HepG2 (cell line): ENCODE data around the gene SMOC1. TPM values are rescaled to one million over a fixed set of nuclear protein-coding genes. Genes with fewer than 3 reads are reported as not detected.

Experiments used
- ASH2L ChIP-seq: fragments of 300-600, 200-600 bp; sonication (generic); IDR thresholded peaks from 2 replicates; pipeline ENCODE4 v1.7.0; 2017; ENCODE audit warnings: low read depth, mild to moderate bottlenecking, moderate library complexity, mixed read lengths, low read length; ENCODE audit not compliant: insufficient read length
- ATRX ChIP-seq: sonication (generic); formaldehyde crosslinking; IDR thresholded peaks from 2 replicates; pipeline ENCODE4 v1.4.0; 2020; ENCODE audit warnings: missing genetic modification reagents, borderline replicate concordance
- CBX5 ChIP-seq: sonication (generic); formaldehyde crosslinking; IDR thresholded peaks from 2 replicates; pipeline ENCODE4 v1.4.0; 2020; ENCODE audit warnings: missing genetic modification reagents, borderline replicate concordance
- HNF4G ChIP-seq, 2 experiments: sonication (generic) in 1 of 2; formaldehyde crosslinking in 1 of 2; IDR thresholded peaks; 2 replicates each; pipeline versions ENCODE4 v1.4.0 to v1.6.1; 2011 to 2020; ENCODE audit warnings: borderline replicate concordance in 2 of 2, low read depth in 2 of 2, mild to moderate bottlenecking in 2 of 2, low read length in 1 of 2, missing genetic modification reagents in 1 of 2, moderate library complexity in 1 of 2
- MED1 ChIP-seq: sonication (generic); formaldehyde crosslinking; IDR thresholded peaks from 2 replicates; pipeline ENCODE4 v1.4.0; 2020; ENCODE audit warnings: missing genetic modification reagents
- MTF1 ChIP-seq: sonication (generic); formaldehyde crosslinking; IDR thresholded peaks from 2 replicates; pipeline ENCODE4 v1.5.0; 2020; ENCODE audit warnings: missing genetic modification reagents
- NFKB2 ChIP-seq: sonication (generic); formaldehyde crosslinking; IDR thresholded peaks from 2 replicates; pipeline ENCODE4 v1.4.0; 2020; ENCODE audit warnings: missing genetic modification reagents, borderline replicate concordance
- PRPF4 ChIP-seq: fragments of 200-400 bp; formaldehyde crosslinking; IDR thresholded peaks from 2 replicates; pipeline ENCODE4 v1.6.1; 2016; ENCODE audit warnings: low read length, low read depth; ENCODE audit not compliant: poor library complexity, severe bottlenecking
- RARA ChIP-seq: IDR thresholded peaks from 2 replicates; pipeline ENCODE4 v1.6.1; 2016; ENCODE audit warnings: missing genetic modification reagents, missing compliant biosample characterization
- RXRB ChIP-seq: IDR thresholded peaks from 2 replicates; pipeline ENCODE4 v1.6.1; 2016; ENCODE audit warnings: borderline replicate concordance, missing genetic modification reagents, missing compliant biosample characterization
- SCMH1 ChIP-seq: sonication (generic); formaldehyde crosslinking; IDR thresholded peaks from 2 replicates; pipeline ENCODE4 v1.9.0; 2021; ENCODE audit warnings: missing genetic modification reagents, mild to moderate bottlenecking, borderline replicate concordance
- SP140L ChIP-seq: sonication (generic); formaldehyde crosslinking; IDR thresholded peaks from 2 replicates; pipeline ENCODE4 v1.4.0; 2020; ENCODE audit warnings: missing genetic modification reagents, borderline replicate concordance
- SRF ChIP-seq: IDR thresholded peaks from 2 replicates; pipeline ENCODE4 v1.6.1; 2011; ENCODE audit warnings: mild to moderate bottlenecking, low read depth, low read length, moderate library complexity
- TARDBP ChIP-seq: sonication (generic); formaldehyde crosslinking; IDR thresholded peaks from 2 replicates; pipeline ENCODE4 v1.8.0; 2022; ENCODE audit warnings: mild to moderate bottlenecking, missing genetic modification reagents
- TBX2 ChIP-seq: sonication (generic); formaldehyde crosslinking; IDR thresholded peaks from 2 replicates; pipeline ENCODE4 v1.5.0; 2020; ENCODE audit warnings: missing genetic modification reagents, mild to moderate bottlenecking, borderline replicate concordance
- TCF7 ChIP-seq: sonication (generic); IDR thresholded peaks from 2 replicates; pipeline ENCODE4 v1.6.1; 2016; ENCODE audit warnings: antibody characterized with exemption, low read depth
- ZFP41 ChIP-seq: sonication (generic); formaldehyde crosslinking; IDR thresholded peaks from 2 replicates; pipeline ENCODE4 v1.4.0; 2020; ENCODE audit warnings: mild to moderate bottlenecking, missing genetic modification reagents, borderline replicate concordance
- ZNF160 ChIP-seq: sonication (generic); formaldehyde crosslinking; IDR thresholded peaks from 2 replicates; pipeline ENCODE4 v1.8.0; 2022; ENCODE audit warnings: mild to moderate bottlenecking, inconsistent platforms, missing genetic modification reagents
- ZNF350 ChIP-seq: sonication (generic); formaldehyde crosslinking; IDR thresholded peaks from 2 replicates; pipeline ENCODE4 v1.4.0; 2020; ENCODE audit warnings: mild to moderate bottlenecking, low read depth, missing genetic modification reagents, borderline replicate concordance
- ZNF441 ChIP-seq: sonication (generic); formaldehyde crosslinking; IDR thresholded peaks from 2 replicates; pipeline ENCODE4 v1.7.0; 2021; ENCODE audit warnings: missing genetic modification reagents, borderline replicate concordance
- ZNF501 ChIP-seq: sonication (generic); formaldehyde crosslinking; IDR thresholded peaks from 2 replicates; pipeline ENCODE4 v1.5.1; 2020; ENCODE audit warnings: mild to moderate bottlenecking, moderate library complexity, missing genetic modification reagents
- ZNF558 ChIP-seq: sonication (generic); formaldehyde crosslinking; IDR thresholded peaks from 2 replicates; pipeline ENCODE4 v1.9.0; 2022; ENCODE audit warnings: mild to moderate bottlenecking, missing genetic modification reagents, borderline replicate concordance
- ZNF703 ChIP-seq: sonication (generic); formaldehyde crosslinking; IDR thresholded peaks from 2 replicates; pipeline ENCODE4 v1.5.1; 2020; ENCODE audit warnings: missing genetic modification reagents, mild to moderate bottlenecking, moderate library complexity, borderline replicate concordance
- ZNF766 ChIP-seq: sonication (generic); formaldehyde crosslinking; IDR thresholded peaks from 2 replicates; pipeline ENCODE4 v1.5.0; 2020; ENCODE audit warnings: missing genetic modification reagents, borderline replicate concordance
- ZSCAN29 ChIP-seq: sonication (generic); formaldehyde crosslinking; conservative IDR thresholded peaks from 2 replicates; pipeline ENCODE4 v1.4.0; 2020; ENCODE audit warnings: mild to moderate bottlenecking, missing genetic modification reagents
- polyA plus RNA-seq, 8 experiments: library from polyadenylated mRNA; depleted of rRNA in 3 of 8; stranded (reverse) in 7 of 8; unstranded in 1 of 8; fragments of >200 nt; fragmentation: Illumina TruSeq in 4 of 8; extraction: Trizol in 4 of 8; gene quantifications; 2 replicates each; pipeline versions ENCODE4 v1.2.1 to v1.2.3, GENCODE V29; 2011 to 2016; ENCODE audit warnings: low read depth in 4 of 8, missing spikeins in 1 of 8, mixed read lengths in 1 of 8; ENCODE audit not compliant: insufficient read depth in 1 of 8
- total RNA-seq, 5 experiments: library from RNA; depleted of rRNA; stranded (reverse); fragments of >200 nt; fragmentation: Illumina TruSeq; extraction: Trizol; gene quantifications; 2 replicates each; pipeline ENCODE4 v1.2.3, GENCODE V29; 2016; ENCODE audit warnings: low read depth in 1 of 5
- TF ChIP-seq, protein P1 (sequence below): sonication (generic); formaldehyde crosslinking; IDR thresholded peaks from 2 replicates; pipeline ENCODE4 v1.4.0; 2020; ENCODE audit warnings: missing genetic modification reagents
- TF ChIP-seq, protein P2 (sequence below): IDR thresholded peaks from 2 replicates; pipeline ENCODE4 v1.6.1; 2016; ENCODE audit warnings: low read depth
- TF ChIP-seq, protein P3 (sequence below): IDR thresholded peaks from 2 replicates; pipeline ENCODE4 v1.6.1; 2012; ENCODE audit warnings: inconsistent platforms

SMOC1 gene
- total and polyA plus RNA-seq, 2 of the 13 experiments (the other 11 are each of a cell fraction or from before 2014, with no cell fraction given): 17.8 to 35.6 TPM

DNA sequence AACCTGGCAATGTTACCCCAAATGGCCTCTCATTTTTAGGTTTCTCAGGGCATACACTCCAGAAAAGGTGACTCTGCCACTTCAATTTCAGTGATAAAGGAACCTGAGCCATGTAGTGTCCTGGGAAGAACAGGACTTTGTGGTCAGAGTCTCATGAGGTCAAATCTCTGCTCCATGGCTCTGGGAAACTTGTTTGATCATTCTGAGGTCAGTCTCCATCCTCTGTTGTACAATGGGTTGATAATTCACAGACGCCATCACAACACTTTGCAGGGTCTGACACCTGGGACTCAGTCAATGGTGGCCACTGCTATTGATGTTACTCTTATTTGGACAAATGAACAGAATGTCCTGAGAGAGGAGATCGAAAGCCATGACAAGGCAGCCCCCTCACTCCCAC, 31.1 kb upstream of the SMOC1 start (continued):
- TF ChIP-seq TBX2 (CRISPR knock-in tag): no peak
- no peak for TF ChIP-seq SP140L (CRISPR knock-in tag)
- TF ChIP-seq, protein P1, sequence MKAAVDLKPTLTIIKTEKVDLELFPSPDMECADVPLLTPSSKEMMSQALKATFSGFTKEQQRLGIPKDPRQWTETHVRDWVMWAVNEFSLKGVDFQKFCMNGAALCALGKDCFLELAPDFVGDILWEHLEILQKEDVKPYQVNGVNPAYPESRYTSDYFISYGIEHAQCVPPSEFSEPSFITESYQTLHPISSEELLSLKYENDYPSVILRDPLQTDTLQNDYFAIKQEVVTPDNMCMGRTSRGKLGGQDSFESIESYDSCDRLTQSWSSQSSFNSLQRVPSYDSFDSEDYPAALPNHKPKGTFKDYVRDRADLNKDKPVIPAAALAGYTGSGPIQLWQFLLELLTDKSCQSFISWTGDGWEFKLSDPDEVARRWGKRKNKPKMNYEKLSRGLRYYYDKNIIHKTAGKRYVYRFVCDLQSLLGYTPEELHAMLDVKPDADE: no peak
- TF ChIP-seq ZNF160 (CRISPR knock-in tag): no peak
- TF ChIP-seq, protein P2, sequence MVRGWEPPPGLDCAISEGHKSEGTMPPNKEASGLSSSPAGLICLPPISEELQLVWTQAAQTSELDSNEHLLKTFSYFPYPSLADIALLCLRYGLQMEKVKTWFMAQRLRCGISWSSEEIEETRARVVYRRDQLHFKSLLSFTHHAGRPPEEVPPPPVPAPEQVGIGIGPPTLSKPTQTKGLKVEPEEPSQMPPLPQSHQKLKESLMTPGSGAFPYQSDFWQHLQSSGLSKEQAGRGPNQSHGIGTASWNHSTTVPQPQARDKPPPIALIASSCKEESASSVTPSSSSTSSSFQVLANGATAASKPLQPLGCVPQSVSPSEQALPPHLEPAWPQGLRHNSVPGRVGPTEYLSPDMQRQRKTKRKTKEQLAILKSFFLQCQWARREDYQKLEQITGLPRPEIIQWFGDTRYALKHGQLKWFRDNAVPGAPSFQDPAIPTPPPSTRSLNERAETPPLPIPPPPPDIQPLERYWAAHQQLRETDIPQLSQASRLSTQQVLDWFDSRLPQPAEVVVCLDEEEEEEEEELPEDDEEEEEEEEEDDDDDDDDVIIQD (CRISPR knock-in tag): no peak
- no peak for TF ChIP-seq ZNF558 (CRISPR knock-in tag)
- no peak for TF ChIP-seq PRPF4
- no peak for TF ChIP-seq ATRX (CRISPR knock-in tag)
- no peak for TF ChIP-seq ZNF441
- TF ChIP-seq ZNF501 (CRISPR knock-in tag): no peak
- no peak for TF ChIP-seq SRF
- TF ChIP-seq HNF4G (IDR thresholded peaks at IDR 0.05; ENCODE audit: borderline replicate concordance, low read depth, low read length): peak; percentile 31; the same call in 1 of the 2 replicates
- no peak for TF ChIP-seq HNF4G (CRISPR knock-in tag; IDR thresholded peaks at IDR 0.05; ENCODE audit: borderline replicate concordance, low read depth)
- TF ChIP-seq CBX5 (CRISPR knock-in tag): no peak
- TF ChIP-seq RARA (CRISPR knock-in tag): peak; percentile 62
- TF ChIP-seq ZSCAN29: no peak
- TF ChIP-seq SCMH1: no peak
- TF ChIP-seq, protein P3, sequence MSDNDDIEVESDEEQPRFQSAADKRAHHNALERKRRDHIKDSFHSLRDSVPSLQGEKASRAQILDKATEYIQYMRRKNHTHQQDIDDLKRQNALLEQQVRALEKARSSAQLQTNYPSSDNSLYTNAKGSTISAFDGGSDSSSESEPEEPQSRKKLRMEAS: no peak
- TF ChIP-seq ZNF350 (CRISPR knock-in tag): no peak
- no peak for TF ChIP-seq ZFP41
- TF ChIP-seq ZNF703: no peak
- peak; percentile 76; the same call in 1 of the 2 replicates for TF ChIP-seq RXRB (CRISPR knock-in tag)
- TF ChIP-seq TCF7: peak; percentile 51; the same call in 1 of the 2 replicates
- TF ChIP-seq ZNF766 (CRISPR knock-in tag): no peak
- TF ChIP-seq MED1 (CRISPR knock-in tag): peak; percentile 26; the same call in 1 of the 2 replicates
- no peak for TF ChIP-seq ASH2L
- 0 out of 2 replicates have a peak, but pooled peaks have one; percentile 19 for TF ChIP-seq TARDBP
- no peak for TF ChIP-seq MTF1
- TF ChIP-seq NFKB2: no peak
